Parathyroid adenoma (tissue), 2 donors: ENCODE results near the gene GPX3.

Experiments
- H2AFZ ChIP-seq: fragments of 300-600 bp; sonication (generic); one replicate; pipeline ENCODE4 v1.7.0; 2017; ENCODE audit warnings: antibody characterized with exemption, mild to moderate bottlenecking
- H3K27ac ChIP-seq: fragments of 300-600 bp; sonication (generic); one replicate; pipeline ENCODE4 v1.7.0; 2017
- H3K27me3 ChIP-seq: fragments of 300-600 bp; sonication (generic); one replicate; pipeline ENCODE4 v1.7.0; 2017; ENCODE audit warnings: low read length; ENCODE audit not compliant: control insufficient read depth, insufficient read depth
- H3K36me3 ChIP-seq: fragments of 300-600 bp; sonication (generic); one replicate; pipeline ENCODE4 v1.7.0; 2017; ENCODE audit warnings: low read length; ENCODE audit not compliant: control insufficient read depth, insufficient read depth
- H3K4me1 ChIP-seq: fragments of 300-600 bp; sonication (generic); one replicate; pipeline ENCODE4 v1.7.0; 2017; ENCODE audit warnings: control low read depth
- H3K4me2 ChIP-seq: fragments of 300-600 bp; sonication (generic); one replicate; pipeline ENCODE4 v1.7.0; 2017; ENCODE audit warnings: low read length
- H3K4me3 ChIP-seq: fragments of 300-600 bp; sonication (generic); one replicate; pipeline ENCODE4 v1.7.0; 2017; ENCODE audit warnings: low read depth, low read length
- H3K79me2 ChIP-seq: fragments of 300-600 bp; sonication (generic); one replicate; pipeline ENCODE4 v1.7.0; 2017; ENCODE audit warnings: control low read depth
- H3K9ac ChIP-seq: fragments of 300-600 bp; sonication (generic); one replicate; pipeline ENCODE4 v1.7.0; 2017; ENCODE audit warnings: mild to moderate bottlenecking
- H3K9me3 ChIP-seq: fragments of 300-600 bp; sonication (generic); one replicate; pipeline ENCODE4 v1.7.0; 2017; ENCODE audit warnings: low read length; ENCODE audit not compliant: control insufficient read depth
- CTCF ChIP-seq: fragments of 300-600 bp; sonication (generic); IDR thresholded peaks from one replicate; pipeline ENCODE4 v1.7.0; 2017; ENCODE audit warnings: antibody characterized with exemption, mild to moderate bottlenecking
- donor health status: primary hyperparathyroidism.

Gene GPX3

GRCh38 chr5:150992705-150993104 is 27.7 kb upstream of the GPX3 start:
- H3K4me1 ChIP-seq, result peaks cover 3% of the 10 kb centered on the region
- no peak overlapping the region for H2AFZ ChIP-seq
- H3K9me3 ChIP-seq, result no peaks in the 10 kb centered on the region
- H3K36me3 ChIP-seq, result no peaks in the 10 kb centered on the region
- no peaks in the 10 kb centered on the region for H3K27me3 ChIP-seq
- H3K4me2 ChIP-seq, result no peak overlapping the region
- no peak overlapping the region for H3K27ac ChIP-seq
- no peaks in the 10 kb centered on the region for H3K79me2 ChIP-seq
- H3K4me3 ChIP-seq, result no peak overlapping the region
- H3K9ac ChIP-seq, result no peak overlapping the region
- no peak for TF ChIP-seq CTCF

GRCh38 chr5:150993422-150993821 is 27.0 kb upstream of the GPX3 start:
- Histone ChIP-seq H3K27me3 (no peaks in the 10 kb centered on the region), H3K4me3 (no peak overlapping the region), H2AFZ (no peak overlapping the region), H3K36me3 (no peaks in the 10 kb centered on the region), H3K4me2 (no peak overlapping the region), H3K27ac (no peak overlapping the region), H3K9me3 (no peaks in the 10 kb centered on the region), H3K79me2 (no peaks in the 10 kb centered on the region), H3K9ac (no peak overlapping the region), H3K4me1 (no peaks in the 10 kb centered on the region)
- TF ChIP-seq CTCF, result no peak

- TF ChIP-seq CTCF, result no peak
- Histone ChIP-seq H3K36me3 (no peaks in the 10 kb centered on the region), H3K4me1 (no peaks in the 10 kb centered on the region), H3K4me3 (no peak overlapping the region), H3K9ac (no peak overlapping the region), H3K27ac (no peak overlapping the region), H3K9me3 (no peaks in the 10 kb centered on the region), H3K79me2 (no peaks in the 10 kb centered on the region), H3K27me3 (no peaks in the 10 kb centered on the region), H2AFZ (no peak overlapping the region), H3K4me2 (no peak overlapping the region)
Observed at GRCh38 chr5:150993826-150994412, 26.5 kb upstream of the GPX3 start.

GRCh38 chr5:150999704-151000442 is 20.5 kb upstream of the GPX3 start:
- H3K4me2 ChIP-seq, result no peak overlapping the region
- H3K9ac ChIP-seq, result no peak overlapping the region
- H3K36me3 ChIP-seq, result no peaks in the 10 kb centered on the region
- no peaks in the 10 kb centered on the region for H3K4me1 ChIP-seq
- H3K9me3 ChIP-seq, result no peaks in the 10 kb centered on the region
- no peaks in the 10 kb centered on the region for H3K27me3 ChIP-seq
- no peak overlapping the region for H3K4me3 ChIP-seq
- TF ChIP-seq CTCF, result no peak
- H3K79me2 ChIP-seq, result no peaks in the 10 kb centered on the region
- H2AFZ ChIP-seq, result no peak overlapping the region
- H3K27ac ChIP-seq, result no peak overlapping the region

- no peaks in the 10 kb centered on the region for H3K36me3 ChIP-seq
- no peak overlapping the region for H2AFZ ChIP-seq
- H3K4me1 ChIP-seq, result peaks cover 4% of the 10 kb centered on the region
- TF ChIP-seq CTCF, result no peak
- H3K27me3 ChIP-seq, result no peaks in the 10 kb centered on the region
- no peak overlapping the region for H3K4me2 ChIP-seq
- H3K27ac ChIP-seq, result no peak overlapping the region
- H3K9me3 ChIP-seq, result no peaks in the 10 kb centered on the region
- H3K79me2 ChIP-seq, result no peaks in the 10 kb centered on the region
- no peak overlapping the region for H3K4me3 ChIP-seq
- no peak overlapping the region for H3K9ac ChIP-seq
Observed at GRCh38 chr5:151001436-151001835, 19.0 kb upstream of the GPX3 start.
